ENCODE data around the gene NPLOC4. TPM values are rescaled to one million over a fixed set of nuclear protein-coding genes. Genes with fewer than 3 reads are reported as not detected.

NPLOC4 gene
- total RNA-seq (2014; rRNA removed): 62.3 and 75.7 TPM in 2 replicates
- 64.8 TPM for polyA plus RNA-seq (2012)

DNA sequence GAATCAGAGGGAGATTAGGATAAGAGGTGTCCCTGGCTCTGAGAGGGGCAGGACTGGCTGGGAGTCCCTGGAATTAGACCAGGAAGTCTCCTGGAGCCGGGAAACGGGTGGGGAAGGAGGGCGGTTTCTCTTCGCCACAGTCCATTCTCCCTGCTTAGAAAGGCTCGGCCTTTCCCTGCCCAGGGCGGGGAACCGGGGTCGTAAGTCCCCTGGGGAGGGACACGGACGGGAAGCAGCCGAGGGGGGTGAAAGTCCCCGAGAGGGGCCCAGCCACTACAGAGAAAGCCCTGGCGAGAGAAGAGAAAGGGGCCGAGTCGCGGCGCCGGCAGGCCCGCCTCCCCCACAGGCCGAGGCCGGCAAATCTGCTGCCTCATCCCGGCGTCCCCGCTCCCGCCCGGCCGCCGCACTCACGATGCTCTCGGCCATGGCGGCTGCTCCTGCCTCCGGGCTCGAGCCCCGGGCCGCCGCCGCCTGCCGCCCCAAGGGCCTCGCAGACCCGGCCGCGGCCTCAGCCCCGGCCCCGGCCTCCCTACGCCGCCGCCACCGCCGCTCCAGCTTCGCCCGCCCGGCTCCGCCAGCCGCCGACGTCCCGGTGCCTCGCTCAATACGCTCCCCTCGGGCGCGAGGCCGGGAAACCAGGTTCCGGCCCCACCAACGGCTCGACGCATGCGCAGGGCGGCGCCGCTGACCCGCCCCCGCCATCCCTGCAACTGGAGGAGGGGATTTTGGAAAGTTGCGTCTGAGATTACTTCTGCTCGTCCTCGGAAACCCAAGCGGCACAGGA lies at the start of gene NPLOC4, which contains the start of gene TSPAN10:
NPLOC4 (minus strand) TSS at position 608 of the 784 bp plus-strand sequence; CDS start at position 426, 182 bp downstream.
TSPAN10 (plus strand) TSS at position 692 of the 784 bp plus-strand sequence. CDS start 5,217 bp downstream, outside the sequence.
- DNase-seq (ENCODE audit: low read depth): peak; percentile 75

DNA sequence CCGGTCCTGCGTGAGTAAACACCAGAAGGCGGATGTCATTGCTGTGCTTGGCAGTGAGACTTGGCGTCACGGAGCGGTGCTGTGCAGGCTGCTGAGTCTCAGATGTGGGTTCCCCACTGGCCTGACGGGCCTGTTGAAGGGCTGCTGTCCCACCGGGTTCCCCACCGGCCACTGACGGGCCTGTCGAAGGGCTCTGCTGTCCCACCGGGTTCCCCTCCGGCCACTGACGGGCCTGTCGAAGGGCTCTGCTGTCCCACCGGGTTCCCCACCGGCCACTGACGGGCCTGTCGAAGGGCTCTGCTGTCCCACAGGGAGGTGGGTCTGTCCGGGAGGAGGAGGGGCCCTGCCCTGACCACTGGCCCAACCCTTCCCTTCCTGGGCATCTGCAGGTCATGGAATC lies 49.7 kb upstream of the NPLOC4 start:
- DNase-seq (ENCODE audit: low read depth): no peak

DNA sequence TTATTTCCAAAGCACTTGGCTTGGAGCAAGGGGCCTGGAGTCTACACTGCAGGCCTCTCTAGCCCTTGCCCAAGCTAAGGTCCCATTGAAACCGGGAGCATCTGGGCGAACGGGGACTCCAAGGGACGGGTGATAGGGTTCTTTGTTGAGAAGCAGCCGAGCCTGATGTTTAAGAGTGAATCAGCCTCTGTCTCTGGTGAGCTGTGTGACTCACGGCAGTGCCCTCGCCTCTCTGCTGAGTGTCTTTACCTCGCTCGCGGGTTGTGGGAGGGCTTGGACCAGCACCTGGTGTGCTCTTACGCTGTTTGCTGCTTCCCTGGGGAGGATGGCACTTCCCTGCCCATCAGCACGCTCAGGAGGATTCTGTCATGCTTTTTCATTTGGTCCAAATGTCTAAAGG lies 48.2 kb upstream of the NPLOC4 start:
- peak; percentile 87 for DNase-seq (ENCODE audit: low read depth)

DNA sequence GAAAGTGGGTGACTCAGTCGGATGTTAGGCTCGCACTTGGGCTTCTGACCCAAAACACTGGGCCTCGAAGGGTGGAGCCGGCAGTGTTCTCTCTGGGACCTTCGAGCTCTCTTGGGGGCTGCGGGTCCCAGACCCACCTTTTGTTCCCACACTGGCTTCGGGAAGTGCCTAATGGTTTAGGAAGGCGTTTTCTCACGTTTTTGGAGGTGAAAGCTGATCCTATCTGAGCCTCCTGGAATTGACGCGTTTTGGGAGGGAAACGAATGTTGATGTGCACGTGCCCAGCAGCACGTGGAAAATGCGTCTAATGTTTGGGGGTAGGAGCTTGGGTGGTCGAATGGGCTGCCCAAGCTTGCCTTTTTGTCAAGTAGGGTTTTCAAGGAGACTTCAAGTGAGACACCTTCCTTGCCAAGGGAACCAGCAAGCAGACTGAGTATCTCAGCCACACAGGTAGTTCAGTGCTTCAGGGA lies 47.6 kb upstream of the NPLOC4 start:
- DNase-seq (ENCODE audit: low read depth): peak; percentile 88

DNA sequence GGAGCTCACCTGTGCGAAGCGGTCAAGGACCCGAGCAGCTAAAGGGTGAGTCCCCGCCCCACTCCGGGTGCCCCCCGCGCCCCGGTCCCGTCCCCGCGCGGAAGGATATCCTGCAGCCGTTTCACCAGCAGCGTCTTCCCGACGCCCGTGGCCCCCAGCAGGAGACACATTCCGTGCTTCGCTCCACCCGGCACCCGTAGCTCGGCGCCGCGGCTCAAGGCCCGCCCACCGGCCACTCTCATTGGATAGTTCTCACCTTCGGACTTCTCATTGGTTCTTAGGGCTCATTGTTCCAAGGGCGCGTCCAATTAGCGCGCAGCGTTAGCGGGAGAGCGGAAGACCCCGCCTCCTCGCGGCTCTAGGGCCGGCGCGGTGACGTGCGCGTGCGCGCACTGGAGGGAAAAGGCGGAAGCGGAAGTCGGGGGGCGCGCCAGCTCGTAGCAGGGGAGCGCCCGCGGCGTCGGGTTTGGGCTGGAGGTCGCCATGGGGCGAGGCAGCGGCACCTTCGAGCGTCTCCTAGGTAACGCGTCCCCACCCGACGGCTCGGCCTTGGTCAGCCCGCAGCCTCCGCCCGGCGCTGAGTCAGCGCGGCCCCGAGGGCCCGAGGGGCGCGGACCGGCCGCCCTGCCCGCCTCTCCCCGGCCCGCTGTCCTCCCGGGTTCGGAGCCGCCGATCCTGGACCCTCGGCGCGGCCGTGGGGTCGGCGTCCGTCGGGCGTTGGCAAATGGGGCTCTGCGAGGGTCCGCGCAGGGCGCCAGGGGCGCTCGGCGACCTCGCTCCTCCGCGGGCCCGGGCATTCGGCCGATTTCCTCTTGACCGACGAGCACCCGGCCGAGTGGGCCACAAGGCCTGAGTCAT lies 46.9 kb upstream of the NPLOC4 start, which contains the start of the genes ARL16 and HGS:
ARL16 (minus strand) TSS at position 214 of the 858 bp plus-strand sequence; CDS start at position 170, 44 bp downstream.
HGS (plus strand) TSS at position 428 of the 858 bp plus-strand sequence; CDS start at position 484, 56 bp downstream.
- peak; percentile 99 for DNase-seq (ENCODE audit: low read depth)

DNA sequence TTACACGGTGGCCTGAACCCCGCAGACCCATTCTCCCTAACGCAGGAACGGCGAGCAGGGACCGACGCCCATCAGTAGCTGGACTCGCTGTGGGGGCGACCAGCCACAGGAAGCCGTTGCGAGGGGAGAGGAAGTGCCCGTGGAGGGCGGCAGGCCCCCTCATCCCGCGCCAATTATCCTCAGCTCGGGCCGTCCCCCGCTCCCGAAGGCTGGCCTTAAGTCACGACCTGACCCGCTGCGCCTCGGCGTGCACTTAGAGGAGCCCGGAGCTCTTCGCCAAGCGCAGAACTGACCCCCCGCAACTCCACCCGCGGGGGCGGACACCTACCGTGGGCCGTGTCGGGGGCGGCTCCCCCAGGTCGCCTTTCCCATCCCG lies 46.3 kb upstream of the NPLOC4 start:
- no peak for DNase-seq (ENCODE audit: low read depth)

DNA sequence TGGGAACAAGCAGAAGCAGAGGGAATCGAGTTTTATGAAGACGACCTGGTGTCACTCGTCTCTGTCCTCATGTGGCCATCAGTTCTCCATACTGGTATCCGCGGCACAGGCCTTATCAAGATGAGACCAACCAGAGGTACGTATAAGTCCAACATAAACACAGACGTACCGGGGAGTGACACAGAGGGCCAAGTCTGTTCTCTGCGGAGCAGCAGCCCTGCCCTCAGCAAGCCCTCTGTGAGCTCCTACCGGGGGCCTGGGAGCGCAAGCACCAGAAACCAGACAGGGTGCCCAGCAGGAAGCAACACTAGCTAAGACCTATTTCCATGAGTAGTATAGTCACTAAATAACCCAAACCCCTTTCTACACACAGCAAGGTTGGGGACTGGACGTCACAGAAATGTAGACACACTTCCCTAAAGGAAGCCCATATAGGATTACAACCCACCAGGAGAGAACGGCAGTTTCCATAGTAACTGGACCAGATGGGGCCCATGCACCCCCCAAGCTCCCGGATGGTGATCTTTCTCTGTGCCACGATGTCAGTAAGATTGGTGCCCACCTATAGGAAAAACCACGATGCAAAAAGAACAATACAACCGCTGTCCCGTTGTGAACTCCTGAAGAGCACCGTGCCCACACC lies 45.8 kb upstream of the NPLOC4 start:
- no peak for DNase-seq (ENCODE audit: low read depth)

DNA sequence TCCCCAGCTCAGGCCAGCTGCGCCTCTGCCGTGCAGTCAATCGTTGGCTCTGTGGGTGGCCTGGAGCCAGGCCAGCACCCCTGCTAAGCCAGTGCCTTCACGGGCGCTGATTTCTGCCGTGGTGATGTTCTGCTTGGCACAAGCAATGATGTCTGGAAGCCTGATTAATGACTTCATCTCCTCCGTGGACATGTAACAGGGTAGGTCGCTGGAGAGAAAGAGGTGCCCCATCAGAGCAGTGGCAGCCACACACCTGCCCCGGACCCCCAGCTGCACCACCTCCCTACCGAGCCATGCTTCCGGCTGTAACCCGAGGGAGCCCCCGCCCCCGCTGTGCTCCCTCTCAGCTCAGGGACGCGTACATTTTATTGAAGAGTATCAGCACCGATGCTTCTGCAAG lies 44.8 kb upstream of the NPLOC4 start:
- DNase-seq (ENCODE audit: low read depth): no peak

DNA sequence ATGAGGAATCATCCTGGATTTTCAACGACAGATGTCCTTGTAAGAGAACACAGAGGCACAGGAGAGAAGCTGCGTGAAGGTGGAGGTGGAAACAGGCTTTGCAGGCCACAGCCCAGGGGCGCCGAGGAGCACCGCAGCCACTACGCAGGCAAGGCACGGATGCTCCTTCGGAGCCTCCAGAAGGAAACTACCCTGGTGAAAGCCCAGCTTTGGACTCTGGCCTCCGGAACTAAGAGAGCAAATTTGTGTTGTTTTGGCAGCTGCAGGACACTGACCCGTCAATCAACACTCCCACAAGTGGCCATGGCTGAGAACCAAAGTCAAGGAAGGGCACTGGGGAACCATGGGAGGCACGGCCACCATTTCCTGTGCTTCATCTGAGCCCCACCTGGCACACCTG lies 43.2 kb upstream of the NPLOC4 start:
- no peak for DNase-seq (ENCODE audit: low read depth)

DNA sequence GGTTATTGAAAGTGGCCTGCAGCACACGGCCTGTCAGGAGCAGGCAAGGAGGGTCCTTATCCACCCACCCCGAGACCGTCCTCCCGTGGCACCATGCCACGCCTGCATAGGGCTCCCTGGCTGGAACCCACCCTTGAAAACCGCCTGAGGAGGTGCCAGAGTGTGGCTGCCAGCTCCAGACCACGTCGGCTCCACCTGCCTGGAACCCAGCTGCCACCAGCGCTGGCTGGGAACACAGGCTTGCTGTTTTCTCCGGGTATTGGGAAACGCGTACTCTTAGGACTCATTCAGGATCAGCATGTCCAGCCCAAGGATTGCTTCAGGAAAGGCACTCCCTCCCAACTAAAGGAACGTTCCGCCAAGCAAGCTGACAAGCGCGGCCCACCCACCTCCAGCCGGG lies 40.0 kb upstream of the NPLOC4 start:
- DNase-seq (ENCODE audit: low read depth): no peak

DNA sequence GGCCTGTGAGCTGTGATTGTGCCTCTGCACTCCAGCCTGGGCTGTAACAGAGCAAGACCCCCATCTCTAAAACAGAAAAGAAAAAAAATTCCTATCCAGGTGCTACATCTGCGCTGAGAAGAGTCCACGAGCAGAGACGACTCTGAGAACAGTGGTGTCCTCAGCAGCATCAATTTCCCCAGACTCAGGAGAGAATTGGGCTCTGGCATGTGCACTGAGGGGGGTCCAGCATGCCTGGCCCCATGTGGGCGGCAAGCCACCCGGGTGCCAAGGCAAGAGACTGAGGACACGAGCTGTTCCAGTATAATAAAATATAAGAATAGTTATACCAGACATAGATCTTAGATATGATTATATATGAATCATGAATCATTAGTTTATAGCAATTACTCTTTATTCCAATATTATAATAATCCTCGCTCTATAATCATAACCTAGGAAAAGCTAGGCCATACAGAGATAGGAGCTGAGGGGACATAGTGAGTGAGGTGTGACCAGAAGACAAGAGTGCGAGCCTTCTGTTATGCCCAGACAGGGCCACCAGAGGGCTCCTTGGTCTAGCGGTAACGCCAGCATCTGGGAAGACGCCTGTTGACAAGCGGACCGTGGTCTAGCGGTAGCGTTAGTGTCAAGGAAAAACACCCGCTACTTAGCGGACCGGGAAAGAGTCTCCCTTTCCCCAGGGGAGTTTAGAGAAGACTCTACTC lies 38.8 kb upstream of the NPLOC4 start:
- DNase-seq (ENCODE audit: low read depth): peak; percentile 15

DNA sequence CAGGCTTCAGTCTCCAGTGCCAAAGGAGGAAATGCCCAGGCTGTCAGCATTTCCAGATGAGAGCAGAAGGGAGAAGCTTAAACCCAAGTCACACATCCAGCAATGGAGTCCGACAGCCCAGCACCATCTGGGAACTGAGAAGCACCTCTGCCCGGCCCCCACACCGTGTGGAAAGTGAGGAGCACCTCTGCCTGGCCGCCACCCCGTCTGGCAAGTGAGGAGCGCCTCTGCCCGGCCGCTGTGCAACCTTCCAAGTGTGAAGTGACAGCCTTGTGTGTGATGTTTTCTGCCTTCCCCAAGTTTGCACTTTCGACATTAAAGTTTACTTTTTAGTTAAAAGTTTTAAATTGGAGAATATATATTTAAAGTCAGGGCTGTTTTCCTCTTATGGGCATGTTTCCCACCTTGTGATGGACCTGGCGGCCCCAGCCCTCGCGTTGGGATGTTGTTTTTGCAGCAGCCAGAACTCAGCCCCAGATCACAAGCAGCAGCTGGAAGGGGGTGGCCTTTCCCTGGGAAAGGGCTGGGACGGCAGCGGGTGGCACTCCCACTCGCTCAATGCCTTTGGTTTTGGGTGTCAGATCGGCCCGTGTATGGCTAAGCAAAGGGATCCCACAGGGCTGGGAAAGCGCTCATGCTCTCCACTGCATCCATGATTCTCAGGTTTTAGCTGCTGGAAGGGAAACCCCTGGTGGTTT lies 36.8 kb upstream of the NPLOC4 start:
- DNase-seq (ENCODE audit: low read depth): no peak

DNA sequence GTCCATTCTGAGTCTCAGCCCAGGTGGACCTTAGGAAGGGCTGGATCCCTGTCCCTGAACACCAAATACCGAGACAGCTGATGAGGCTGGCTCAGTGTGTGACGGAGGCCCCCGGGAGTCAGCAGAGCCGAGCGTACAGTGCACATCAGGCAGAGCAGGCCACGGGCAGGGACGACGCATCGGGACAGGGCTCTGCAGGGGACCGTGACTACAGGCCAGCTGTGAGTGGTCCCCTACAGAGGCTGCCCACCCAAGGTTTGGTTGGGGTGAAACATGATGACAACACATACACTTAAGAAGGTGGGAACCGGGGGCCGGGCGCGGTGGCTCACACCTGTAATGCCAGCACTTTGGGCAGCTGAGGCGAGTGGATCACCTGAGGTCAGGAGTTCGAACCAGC lies 36.0 kb upstream of the NPLOC4 start:
- DNase-seq (ENCODE audit: low read depth): no peak

DNA sequence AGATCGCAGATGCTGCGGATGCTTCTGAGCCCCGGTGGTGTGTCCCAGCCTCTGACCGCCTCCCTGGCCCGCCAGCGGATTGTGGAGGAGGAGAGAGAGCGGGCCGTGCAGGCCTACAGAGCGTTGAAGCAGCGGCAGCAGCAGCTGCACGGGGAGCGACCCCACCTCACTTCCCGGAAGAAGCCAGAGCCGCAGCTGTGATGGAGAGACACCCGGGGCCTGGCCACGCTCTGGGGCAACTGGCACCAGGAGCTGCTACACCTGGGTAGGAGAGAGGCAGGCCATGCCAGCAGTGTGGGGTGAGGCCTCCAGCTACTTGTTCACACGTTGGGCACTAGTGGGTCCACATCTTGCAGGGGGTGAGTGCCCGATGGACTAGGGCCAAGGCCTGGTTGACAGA lies 35.6 kb upstream of the NPLOC4 start:
- DNase-seq (ENCODE audit: low read depth): no peak

DNA sequence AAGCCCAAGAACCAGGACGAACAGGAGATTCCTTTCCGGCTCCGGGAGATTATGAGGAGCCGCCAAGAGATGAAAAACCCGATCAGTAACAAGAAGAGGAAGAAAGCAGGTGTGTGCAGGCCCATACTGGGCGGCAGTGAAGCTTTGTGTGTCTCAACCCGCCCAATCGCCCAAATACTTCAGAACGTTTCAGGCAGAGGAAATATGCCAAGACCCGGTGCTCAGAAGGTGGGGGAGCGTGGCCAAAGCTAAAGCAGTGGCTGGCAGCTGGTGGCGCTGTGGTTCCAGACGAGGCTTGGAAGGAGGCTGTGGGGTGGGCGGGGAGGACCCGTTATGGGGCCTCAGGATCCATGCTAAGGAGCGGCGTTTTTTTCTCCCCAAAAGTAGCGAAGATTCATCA lies 30.8 kb upstream of the NPLOC4 start:
- DNase-seq (ENCODE audit: low read depth): no peak

DNA sequence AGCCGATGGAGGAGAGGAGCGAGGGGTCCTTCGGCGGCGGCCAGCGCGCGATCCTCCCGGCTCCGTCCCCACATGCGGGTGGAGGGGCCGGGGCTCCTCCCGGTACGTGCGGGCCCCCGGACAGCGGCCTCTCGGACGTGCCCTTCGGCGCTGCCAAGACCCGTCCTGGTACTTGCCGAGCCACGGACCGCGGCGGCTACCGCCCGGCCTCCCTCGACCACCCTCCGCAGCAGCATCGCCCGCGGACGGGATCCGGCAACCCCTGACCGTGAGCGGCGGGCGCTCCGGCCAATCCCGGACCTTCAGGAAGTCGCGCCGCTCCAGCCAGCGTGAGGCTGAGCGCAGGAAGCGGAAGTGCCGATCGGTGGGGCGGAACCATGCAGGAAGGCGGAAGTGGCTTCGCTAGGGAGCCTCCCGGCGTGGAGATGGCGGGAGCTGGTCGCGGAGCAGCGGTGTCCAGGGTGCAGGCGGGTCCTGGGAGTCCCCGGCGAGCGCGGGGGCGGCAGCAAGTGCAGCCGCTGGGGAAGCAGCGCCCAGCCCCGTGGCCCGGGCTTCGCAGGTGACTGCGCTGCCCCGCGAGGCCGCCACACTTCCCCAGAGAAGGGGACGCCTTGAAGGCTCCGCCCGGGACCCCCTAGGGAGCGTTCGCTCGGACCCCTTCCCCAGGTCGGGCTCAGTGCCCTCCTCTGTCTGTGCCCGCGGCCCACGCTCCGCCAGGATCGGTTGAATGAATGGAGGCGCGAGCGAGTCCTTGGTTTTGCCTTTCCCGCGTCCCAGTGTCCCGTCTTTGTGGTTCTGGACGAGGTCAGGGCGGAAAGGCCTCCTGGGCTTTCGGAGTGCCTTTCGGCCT lies 29.7 kb upstream of the NPLOC4 start, which contains the start of the genes CCDC137 and OXLD1:
CCDC137 (plus strand) TSS at position 396 of the 850 bp plus-strand sequence; CDS start at position 426, 30 bp downstream.
OXLD1 (minus strand) TSS at position 264 of the 850 bp plus-strand sequence; CDS start at position 236, 28 bp downstream.
- peak; percentile 92 for DNase-seq (ENCODE audit: low read depth)

DNA sequence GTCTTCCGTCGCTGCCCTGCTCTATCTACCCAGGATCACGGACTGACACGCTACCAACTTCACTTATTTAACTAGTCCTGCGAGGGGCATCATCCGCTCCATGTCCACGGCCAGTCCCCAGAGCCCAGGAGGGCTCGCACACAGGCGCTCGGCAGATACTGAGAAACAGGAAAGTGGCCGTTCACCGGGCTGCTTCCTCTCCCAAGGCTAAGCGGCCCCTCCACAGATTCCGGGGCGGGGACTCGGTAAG lies 29.1 kb upstream of the NPLOC4 start:
- DNase-seq (ENCODE audit: low read depth): no peak

DNA sequence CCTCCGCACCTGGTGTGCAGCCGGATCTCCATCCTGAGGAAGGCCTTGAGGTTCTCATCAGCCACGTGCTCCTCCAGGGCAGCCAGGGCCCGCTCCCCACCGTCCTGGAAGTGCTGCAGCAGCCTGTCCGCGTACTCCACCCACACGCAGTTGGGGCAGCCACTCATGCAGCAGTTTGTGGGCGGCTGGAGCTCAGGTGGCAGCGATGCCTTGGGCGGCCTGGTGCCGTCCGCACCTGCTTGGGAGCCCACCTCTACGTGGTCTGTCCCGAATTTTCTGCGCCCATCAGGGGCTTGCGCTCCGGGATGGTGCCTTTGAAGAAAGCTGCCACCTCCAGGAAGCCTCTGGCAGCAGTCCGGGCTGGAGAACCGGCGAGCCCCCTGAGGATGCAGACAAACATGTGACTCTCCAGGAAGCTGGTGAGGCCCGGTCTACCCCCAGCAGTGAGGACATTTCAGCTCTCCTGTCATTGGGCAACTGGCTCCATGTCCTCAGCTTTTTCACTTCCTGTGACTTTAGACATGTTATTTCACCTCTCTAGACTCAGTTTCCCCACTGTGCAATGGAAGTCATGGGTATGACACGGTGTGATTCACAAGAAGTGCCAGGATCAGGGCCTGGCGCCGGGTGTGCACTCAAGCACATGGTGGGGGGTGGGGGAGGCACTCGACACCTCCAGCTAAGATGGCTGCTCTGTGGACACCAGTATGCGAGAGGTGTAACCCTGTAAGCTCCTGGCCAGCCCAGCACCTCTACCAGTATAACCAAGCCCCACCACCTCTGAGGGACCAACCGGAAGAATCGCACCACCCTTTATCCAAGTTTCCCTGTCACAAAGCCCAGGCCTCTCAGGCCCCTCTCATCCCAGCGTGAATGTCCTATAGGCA lies 28.5 kb upstream of the NPLOC4 start:
- peak; percentile 26 for DNase-seq (ENCODE audit: low read depth)
